ENCODE measurements around the gene THAP3. TPM values are rescaled to one million over a fixed set of nuclear protein-coding genes. Genes with fewer than 3 reads are reported as not detected.
A peak's percentile ranks its signal among the peaks of the same experiment; 100 is the strongest.

THAP3 gene
- total RNA-seq, 1 donor from 2014 or later: 25.0 TPM

DNA sequence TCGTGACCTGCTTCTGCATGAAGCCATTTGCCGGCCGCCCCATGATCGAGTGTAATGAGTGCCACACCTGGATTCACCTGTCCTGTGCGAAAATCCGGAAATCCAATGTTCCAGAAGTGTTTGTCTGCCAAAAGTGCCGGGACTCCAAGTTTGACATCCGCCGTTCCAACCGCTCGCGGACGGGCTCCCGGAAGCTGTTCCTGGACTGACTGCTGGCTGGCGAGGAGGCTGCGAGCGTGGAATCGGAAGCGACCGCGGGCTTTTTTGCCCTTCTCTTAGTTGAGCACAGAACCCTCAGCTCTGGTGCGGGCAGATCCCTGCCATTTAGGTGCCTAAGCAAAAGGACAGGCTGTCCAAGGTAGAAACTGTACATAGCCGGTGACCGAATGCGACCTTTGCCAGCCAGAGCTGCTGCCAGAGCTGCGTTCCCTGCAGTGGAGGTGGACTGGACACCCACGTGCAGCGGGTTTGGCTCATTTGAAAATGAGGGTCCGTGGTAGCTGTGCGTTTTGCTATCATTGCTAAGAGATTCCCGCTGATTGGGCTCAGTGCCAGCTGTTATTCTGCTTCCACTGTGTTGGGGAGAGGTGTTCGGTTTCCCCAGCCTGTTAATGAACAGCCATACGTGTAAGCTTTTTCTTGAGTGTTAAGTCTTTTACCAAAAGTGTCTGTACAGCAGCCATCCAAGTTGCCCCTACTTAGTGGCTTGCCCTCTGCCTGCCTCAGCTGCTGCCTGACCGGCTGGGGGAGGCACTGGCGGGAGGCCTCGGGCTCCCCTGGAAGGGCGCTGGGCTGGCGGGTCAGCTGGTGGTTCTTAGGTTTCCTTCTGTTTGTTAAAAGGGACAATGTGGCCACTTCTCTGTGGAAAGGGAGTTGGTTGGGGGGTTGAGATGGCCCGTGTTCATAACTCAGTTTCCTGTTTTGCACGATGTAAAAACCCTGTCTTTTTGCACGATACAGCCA, 3.0 kb upstream of the THAP3 start:
- Mint-ChIP-seq H3K4me3 (peak overlapping the region; percentile 6), H3K9me3 (no peaks in the 10 kb centered on the region), H3K27me3 (ENCODE audit: insufficient read depth, low read depth) (no peaks in the 10 kb centered on the region), H3K27ac (no peak overlapping the region), H3K36me3 (peaks cover 26% of the 10 kb centered on the region), H3K4me1 (peaks cover 16% of the 10 kb centered on the region)
- no peak overlapping the region for H2AFZ ChIP-seq (replicated peaks)
- peaks cover 27% of the 10 kb centered on the region for H3F3A ChIP-seq (ENCODE audit: low read depth)
- H3K9me3 ChIP-seq (ENCODE audit: low read depth): no peaks in the 10 kb centered on the region
- H3K79me2 ChIP-seq (ENCODE audit: low read depth): peaks cover 80% of the 10 kb centered on the region
- H3K9ac ChIP-seq: no peak overlapping the region
- no peaks in the 10 kb centered on the region for H3K27me3 ChIP-seq
- H3K4me1 ChIP-seq: peaks cover 10% of the 10 kb centered on the region
- no peaks in the 10 kb centered on the region for H3K36me3 ChIP-seq
- no peak overlapping the region for H3K27ac ChIP-seq
- no peak overlapping the region for H3K4me3 ChIP-seq
- no peak for DNase-seq (ENCODE audit: low spot score)
- no peak overlapping the region for H3K4me2 ChIP-seq
- TF ChIP-seq, protein P1, sequence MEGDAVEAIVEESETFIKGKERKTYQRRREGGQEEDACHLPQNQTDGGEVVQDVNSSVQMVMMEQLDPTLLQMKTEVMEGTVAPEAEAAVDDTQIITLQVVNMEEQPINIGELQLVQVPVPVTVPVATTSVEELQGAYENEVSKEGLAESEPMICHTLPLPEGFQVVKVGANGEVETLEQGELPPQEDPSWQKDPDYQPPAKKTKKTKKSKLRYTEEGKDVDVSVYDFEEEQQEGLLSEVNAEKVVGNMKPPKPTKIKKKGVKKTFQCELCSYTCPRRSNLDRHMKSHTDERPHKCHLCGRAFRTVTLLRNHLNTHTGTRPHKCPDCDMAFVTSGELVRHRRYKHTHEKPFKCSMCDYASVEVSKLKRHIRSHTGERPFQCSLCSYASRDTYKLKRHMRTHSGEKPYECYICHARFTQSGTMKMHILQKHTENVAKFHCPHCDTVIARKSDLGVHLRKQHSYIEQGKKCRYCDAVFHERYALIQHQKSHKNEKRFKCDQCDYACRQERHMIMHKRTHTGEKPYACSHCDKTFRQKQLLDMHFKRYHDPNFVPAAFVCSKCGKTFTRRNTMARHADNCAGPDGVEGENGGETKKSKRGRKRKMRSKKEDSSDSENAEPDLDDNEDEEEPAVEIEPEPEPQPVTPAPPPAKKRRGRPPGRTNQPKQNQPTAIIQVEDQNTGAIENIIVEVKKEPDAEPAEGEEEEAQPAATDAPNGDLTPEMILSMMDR (IDR thresholded peaks at IDR 0.05): no peak
- no peak for TF ChIP-seq EZH2phosphoT487 (IDR thresholded peaks at IDR 0.05)
- no peak for TF ChIP-seq EZH2 (IDR thresholded peaks at IDR 0.05)
- peaks cover 87% of the 10 kb centered on the region for H4K20me1 ChIP-seq (ENCODE audit: low read depth)

DNA sequence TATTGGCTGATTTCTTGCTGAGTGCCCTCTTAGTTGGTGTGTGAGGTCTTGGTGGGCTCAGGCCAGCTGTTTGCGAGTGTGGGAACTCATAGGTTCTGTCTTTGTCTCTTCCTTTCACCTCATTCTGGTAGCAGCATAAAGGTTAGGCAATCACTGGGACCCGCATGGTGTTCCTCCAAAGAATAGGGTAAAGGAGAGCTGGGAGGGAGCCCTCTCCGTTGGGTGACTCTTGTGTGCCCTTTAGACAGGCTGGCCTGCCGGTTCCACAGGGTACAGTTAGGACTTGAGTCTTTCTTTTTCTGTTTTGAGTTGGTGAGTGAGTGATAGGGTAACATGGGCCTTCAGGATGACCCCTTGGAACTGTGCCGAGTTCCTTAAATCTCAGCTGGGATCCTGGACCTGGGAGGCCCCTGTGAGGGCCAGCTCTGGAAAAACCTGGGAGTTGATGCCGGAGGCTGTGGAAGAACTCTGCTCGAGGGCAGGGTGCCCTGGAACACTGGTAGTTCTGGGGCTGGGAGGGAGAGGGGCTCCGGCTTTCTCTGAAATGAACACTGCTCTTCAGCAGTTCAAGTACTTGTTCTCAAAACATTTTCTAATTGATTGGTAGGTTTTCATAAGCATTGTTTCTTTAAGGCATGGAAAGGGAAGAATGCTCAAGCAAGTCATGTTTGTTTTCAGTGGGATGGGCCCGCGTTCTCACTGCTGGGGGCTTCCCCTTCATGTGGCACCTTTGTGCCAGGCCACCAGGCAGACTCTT, 2.1 kb upstream of the THAP3 start:
- Histone ChIP-seq H3K9me3 (ENCODE audit: low read depth) (no peaks in the 10 kb centered on the region), H3K79me2 (ENCODE audit: low read depth) (peaks cover 80% of the 10 kb centered on the region), H4K20me1 (ENCODE audit: low read depth) (peaks cover 83% of the 10 kb centered on the region), H3K4me2 (no peak overlapping the region), H3K27ac (peak overlapping the region; percentile 59), H3K27me3 (no peaks in the 10 kb centered on the region), H3K36me3 (no peaks in the 10 kb centered on the region), H3K4me1 (peaks cover 8% of the 10 kb centered on the region), H2AFZ (replicated peaks) (no peak overlapping the region), H3F3A (ENCODE audit: low read depth) (peaks cover 27% of the 10 kb centered on the region), H3K4me3 (no peak overlapping the region), H3K9ac (no peak overlapping the region)
- Mint-ChIP-seq H3K9me3 (no peaks in the 10 kb centered on the region), H3K4me1 (peaks cover 16% of the 10 kb centered on the region), H3K4me3 (peak overlapping the region; percentile 6), H3K27ac (no peak overlapping the region), H3K36me3 (peaks cover 31% of the 10 kb centered on the region), H3K27me3 (ENCODE audit: insufficient read depth, low read depth) (no peaks in the 10 kb centered on the region)
- TF ChIP-seq, protein P1 (IDR thresholded peaks at IDR 0.05): no peak
- TF ChIP-seq EZH2phosphoT487 (IDR thresholded peaks at IDR 0.05): no peak
- TF ChIP-seq EZH2 (IDR thresholded peaks at IDR 0.05): no peak
- DNase-seq (ENCODE audit: low spot score): no peak

DNA sequence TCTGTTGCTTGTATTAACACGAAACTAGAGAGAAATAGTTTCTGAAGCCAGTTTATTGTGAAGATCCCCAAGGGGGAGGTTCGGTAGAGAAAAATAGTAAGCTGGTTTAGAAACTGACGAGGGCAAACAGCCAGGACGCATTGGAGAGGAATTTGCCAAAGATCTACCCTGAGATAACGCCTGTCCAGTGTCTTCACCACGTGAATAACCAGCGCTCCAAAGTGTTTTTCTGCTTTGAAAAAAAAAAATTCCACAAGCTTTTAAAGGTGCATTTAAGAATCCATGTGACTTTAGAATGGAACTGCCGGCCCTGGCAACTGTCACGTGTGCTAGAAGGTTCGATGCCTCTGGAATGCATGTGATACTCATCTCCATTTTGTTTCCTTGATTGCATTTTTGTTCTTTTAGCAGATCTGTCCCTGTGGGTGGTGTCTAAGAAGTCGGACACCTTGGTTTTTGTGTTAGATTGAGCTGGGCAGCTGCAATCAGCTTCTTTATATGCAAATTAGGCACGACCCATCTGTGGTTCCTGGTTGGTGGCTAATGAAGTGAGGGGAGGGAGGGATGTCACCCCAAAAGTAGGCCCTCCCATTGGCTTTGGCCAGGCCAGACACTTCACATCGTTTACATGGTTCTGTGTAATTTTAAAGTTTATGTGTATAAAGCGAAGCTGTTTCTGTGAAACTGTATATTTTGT, 1.3 kb upstream of the THAP3 start:
- H3K4me3 ChIP-seq: no peak overlapping the region
- H3K9ac ChIP-seq: no peak overlapping the region
- Mint-ChIP-seq H3K27ac (no peak overlapping the region), H3K27me3 (ENCODE audit: insufficient read depth, low read depth) (no peaks in the 10 kb centered on the region), H3K4me3 (no peak overlapping the region), H3K36me3 (peaks cover 32% of the 10 kb centered on the region), H3K9me3 (no peaks in the 10 kb centered on the region), H3K4me1 (peaks cover 16% of the 10 kb centered on the region)
- TF ChIP-seq EZH2 (IDR thresholded peaks at IDR 0.05) (no peak), EZH2phosphoT487 (IDR thresholded peaks at IDR 0.05) (no peak)
- TF ChIP-seq, protein P1 (IDR thresholded peaks at IDR 0.05): no peak
- DNase-seq (ENCODE audit: low spot score): no peak
- H3K9me3 ChIP-seq (ENCODE audit: low read depth): no peaks in the 10 kb centered on the region
- H3K27ac ChIP-seq: peak overlapping the region; percentile 66
- no peak overlapping the region for H3K4me2 ChIP-seq
- H3K36me3 ChIP-seq: no peaks in the 10 kb centered on the region
- peaks cover 74% of the 10 kb centered on the region for H3K79me2 ChIP-seq (ENCODE audit: low read depth)
- peaks cover 27% of the 10 kb centered on the region for H3F3A ChIP-seq (ENCODE audit: low read depth)
- no peak overlapping the region for H2AFZ ChIP-seq (replicated peaks)
- peaks cover 75% of the 10 kb centered on the region for H4K20me1 ChIP-seq (ENCODE audit: low read depth)
- H3K27me3 ChIP-seq: no peaks in the 10 kb centered on the region
- H3K4me1 ChIP-seq: peaks cover 8% of the 10 kb centered on the region
